ENCODE data around the gene BIRC6. TPM values are rescaled to one million over a fixed set of nuclear protein-coding genes. Genes with fewer than 3 reads are reported as not detected.

Gene BIRC6
- total and polyA plus RNA-seq, 2 of the 8 experiments (the other 6 are each of a cell fraction or from before 2014, with no cell fraction given), result 32.5 to 69.5 TPM

- TF ChIP-seq SP2 (IDR thresholded peaks at IDR 0.05; ENCODE audit: low read length), result no peak
- TF ChIP-seq MAFK (IDR thresholded peaks at IDR 0.05; ENCODE audit: low read depth, low read length), result no peak
- TF ChIP-seq HDAC6 (IDR thresholded peaks at IDR 0.05; ENCODE audit: low read depth, low read length), result no peak
- TF ChIP-seq, protein P1, sequence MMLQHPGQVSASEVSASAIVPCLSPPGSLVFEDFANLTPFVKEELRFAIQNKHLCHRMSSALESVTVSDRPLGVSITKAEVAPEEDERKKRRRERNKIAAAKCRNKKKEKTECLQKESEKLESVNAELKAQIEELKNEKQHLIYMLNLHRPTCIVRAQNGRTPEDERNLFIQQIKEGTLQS (IDR thresholded peaks at IDR 0.05; ENCODE audit: insufficient read depth, low read depth, low read length), result no peak
- no peak for TF ChIP-seq ATF2 (IDR thresholded peaks at IDR 0.05; ENCODE audit: low read length)
- TF ChIP-seq RAD21 (IDR thresholded peaks at IDR 0.05 in 1 of 2, conservative IDR thresholded peaks at IDR 0.05 in 1 of 2; ENCODE audit: low read depth in 2 of 2, low read length in 2 of 2), result no peak
Observed at GRCh38 chr2:32357318-32358110, 691 bp downstream of the BIRC6 start (continued).

Measured in H1 (cell line).